Uterus (tissue), 2 donors: Measurements from ENCODE around the gene TRAF1.

Experiments
- POLR2A ChIP-seq, 2 donors: fragments of 450-650 bp; IDR thresholded peaks; one replicate each; pipeline ENCODE4 v1.6.1; 2016; ENCODE audit warnings: antibody characterized with exemption in 2 of 2, mild to moderate bottlenecking in 1 of 2, moderate library complexity in 1 of 2
- TF ChIP-seq, protein P1 (sequence below), 4 experiments: fragments of 200-600 bp in 2 of 4; fragments of 450-650 bp in 2 of 4; sonication (generic) in 2 of 4; IDR thresholded peaks; one replicate each; pipeline ENCODE4 v1.5.1; 2016 to 2019; ENCODE audit warnings: antibody characterized with exemption in 4 of 4, mild to moderate bottlenecking in 2 of 4, moderate library complexity in 1 of 4

DNA sequence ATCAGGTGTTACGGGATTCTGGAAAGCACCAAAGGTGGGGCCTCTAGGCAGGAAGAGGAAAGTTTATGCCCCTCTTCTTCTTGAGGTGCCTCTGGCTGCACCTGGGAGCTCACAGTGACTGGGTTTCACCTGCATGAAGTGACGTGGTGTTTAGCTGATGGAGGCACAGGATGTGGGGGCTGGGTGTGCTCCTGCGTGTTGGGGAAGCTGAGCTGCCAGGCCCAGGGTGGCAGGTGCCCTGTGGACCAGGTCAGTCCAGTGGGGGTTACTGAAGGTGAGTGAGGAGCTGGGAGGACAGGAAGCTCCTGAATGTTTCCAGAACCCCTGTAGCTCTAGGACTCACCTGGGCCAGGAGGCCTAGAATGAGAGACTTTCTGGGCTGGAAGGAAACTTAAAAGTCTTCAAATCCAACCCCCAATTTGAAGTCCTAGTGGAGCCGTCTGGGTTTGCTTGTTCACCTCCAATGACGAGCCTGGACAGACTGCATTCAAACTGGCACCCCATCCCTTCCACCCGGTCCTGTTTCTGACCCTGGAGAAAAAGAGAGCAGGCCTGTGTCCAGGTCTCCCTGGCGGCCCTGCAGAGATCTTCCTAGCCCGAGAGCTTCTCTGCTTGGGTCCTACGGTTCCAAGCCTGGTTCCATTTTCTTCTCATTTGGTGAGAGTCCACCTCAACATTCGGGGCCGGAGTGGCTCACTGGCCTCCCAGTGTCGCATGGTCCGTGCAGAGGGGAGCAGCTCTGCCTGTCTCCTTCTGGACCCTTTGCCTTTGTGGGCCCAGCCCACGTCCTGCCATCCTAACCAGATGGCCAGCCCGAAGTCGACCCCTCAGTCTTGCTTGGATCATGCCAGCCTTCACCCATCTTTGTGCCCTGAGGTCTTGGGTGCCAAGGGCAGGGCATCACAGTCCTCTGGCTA, 22.3 kb downstream of the TRAF1 start:
- TF ChIP-seq, protein P1, sequence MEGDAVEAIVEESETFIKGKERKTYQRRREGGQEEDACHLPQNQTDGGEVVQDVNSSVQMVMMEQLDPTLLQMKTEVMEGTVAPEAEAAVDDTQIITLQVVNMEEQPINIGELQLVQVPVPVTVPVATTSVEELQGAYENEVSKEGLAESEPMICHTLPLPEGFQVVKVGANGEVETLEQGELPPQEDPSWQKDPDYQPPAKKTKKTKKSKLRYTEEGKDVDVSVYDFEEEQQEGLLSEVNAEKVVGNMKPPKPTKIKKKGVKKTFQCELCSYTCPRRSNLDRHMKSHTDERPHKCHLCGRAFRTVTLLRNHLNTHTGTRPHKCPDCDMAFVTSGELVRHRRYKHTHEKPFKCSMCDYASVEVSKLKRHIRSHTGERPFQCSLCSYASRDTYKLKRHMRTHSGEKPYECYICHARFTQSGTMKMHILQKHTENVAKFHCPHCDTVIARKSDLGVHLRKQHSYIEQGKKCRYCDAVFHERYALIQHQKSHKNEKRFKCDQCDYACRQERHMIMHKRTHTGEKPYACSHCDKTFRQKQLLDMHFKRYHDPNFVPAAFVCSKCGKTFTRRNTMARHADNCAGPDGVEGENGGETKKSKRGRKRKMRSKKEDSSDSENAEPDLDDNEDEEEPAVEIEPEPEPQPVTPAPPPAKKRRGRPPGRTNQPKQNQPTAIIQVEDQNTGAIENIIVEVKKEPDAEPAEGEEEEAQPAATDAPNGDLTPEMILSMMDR (IDR thresholded peaks at IDR 0.05): no peak
- TF ChIP-seq POLR2A (IDR thresholded peaks at IDR 0.05): no peak
